Lower leg skin (tissue), 3 donors: ENCODE measurements around the gene FIGN.

ENCODE experiments used
- POLR2A ChIP-seq, 2 donors: fragments of 450-650 bp; IDR thresholded peaks; one replicate each; pipeline ENCODE4 v1.6.1; 2016 to 2017; ENCODE audit warnings: antibody characterized with exemption in 2 of 2, mild to moderate bottlenecking in 1 of 2, moderate library complexity in 1 of 2
- TF ChIP-seq, protein P1 (sequence below), 3 donors: fragments of 450-650 bp; IDR thresholded peaks; one replicate each; pipeline ENCODE4 v1.5.1; 2016; ENCODE audit warnings: antibody characterized with exemption in 3 of 3, mild to moderate bottlenecking in 3 of 3, moderate library complexity in 2 of 3

DNA sequence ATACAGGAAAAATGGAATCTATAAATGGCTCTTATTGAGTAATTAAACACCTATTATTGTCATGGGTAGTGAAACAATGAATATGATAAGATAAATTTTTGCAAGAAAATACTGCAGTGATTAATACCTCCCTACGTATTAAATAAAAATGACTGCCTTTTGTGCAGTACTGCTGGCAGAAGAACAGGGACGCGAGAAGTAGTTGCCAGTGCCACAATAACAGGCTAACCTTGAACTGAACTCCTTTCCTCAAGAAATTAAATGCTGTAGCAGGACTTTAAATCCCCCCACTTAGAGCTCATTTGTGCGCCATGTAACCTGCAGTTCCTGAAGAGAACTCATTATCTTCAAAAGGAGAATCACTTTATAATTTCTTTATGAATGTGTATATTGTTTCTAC is 24.6 kb downstream of the FIGN start:
- TF ChIP-seq, protein P1, sequence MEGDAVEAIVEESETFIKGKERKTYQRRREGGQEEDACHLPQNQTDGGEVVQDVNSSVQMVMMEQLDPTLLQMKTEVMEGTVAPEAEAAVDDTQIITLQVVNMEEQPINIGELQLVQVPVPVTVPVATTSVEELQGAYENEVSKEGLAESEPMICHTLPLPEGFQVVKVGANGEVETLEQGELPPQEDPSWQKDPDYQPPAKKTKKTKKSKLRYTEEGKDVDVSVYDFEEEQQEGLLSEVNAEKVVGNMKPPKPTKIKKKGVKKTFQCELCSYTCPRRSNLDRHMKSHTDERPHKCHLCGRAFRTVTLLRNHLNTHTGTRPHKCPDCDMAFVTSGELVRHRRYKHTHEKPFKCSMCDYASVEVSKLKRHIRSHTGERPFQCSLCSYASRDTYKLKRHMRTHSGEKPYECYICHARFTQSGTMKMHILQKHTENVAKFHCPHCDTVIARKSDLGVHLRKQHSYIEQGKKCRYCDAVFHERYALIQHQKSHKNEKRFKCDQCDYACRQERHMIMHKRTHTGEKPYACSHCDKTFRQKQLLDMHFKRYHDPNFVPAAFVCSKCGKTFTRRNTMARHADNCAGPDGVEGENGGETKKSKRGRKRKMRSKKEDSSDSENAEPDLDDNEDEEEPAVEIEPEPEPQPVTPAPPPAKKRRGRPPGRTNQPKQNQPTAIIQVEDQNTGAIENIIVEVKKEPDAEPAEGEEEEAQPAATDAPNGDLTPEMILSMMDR (IDR thresholded peaks at IDR 0.05), result no peak
- TF ChIP-seq POLR2A (IDR thresholded peaks at IDR 0.05), result no peak
